Suprapubic skin (tissue), 4 donors: ENCODE measurements around the gene TBC1D22A.

Source experiments
- CTCF ChIP-seq, 2 donors: fragments of 200-600 bp in 1 of 2; fragments of 450-650 bp in 1 of 2; sonication (generic) in 1 of 2; IDR thresholded peaks; one replicate each; pipeline ENCODE4 v1.5.1; 2016 to 2019; ENCODE audit warnings: antibody characterized with exemption in 2 of 2, mild to moderate bottlenecking in 1 of 2, moderate library complexity in 1 of 2
- EP300 ChIP-seq: sonication (generic); formaldehyde crosslinking; IDR thresholded peaks from one replicate; pipeline ENCODE4 v1.6.1; 2017; ENCODE audit warnings: antibody characterized with exemption
- POLR2A ChIP-seq, 2 donors: fragments of 450-650 bp; IDR thresholded peaks; one replicate each; pipeline ENCODE4 v1.6.1; 2017; ENCODE audit warnings: antibody characterized with exemption in 2 of 2, mild to moderate bottlenecking in 2 of 2, moderate library complexity in 2 of 2
- POLR2AphosphoS5 ChIP-seq, 3 donors: sonication (generic); formaldehyde crosslinking; IDR thresholded peaks; one replicate each; pipeline ENCODE4 v1.6.1; 2017; ENCODE audit warnings: antibody characterized with exemption in 3 of 3

GRCh38 chr22:46971764-46972125 lies 209.3 kb downstream of the TBC1D22A start:
- TF ChIP-seq CTCF (IDR thresholded peaks at IDR 0.05) (no peak), POLR2A (IDR thresholded peaks at IDR 0.05) (no peak), POLR2AphosphoS5 (IDR thresholded peaks at IDR 0.05) (no peak), EP300 (no peak)
